Measurements from ENCODE around the gene ARL16. TPM values are rescaled to one million over a fixed set of nuclear protein-coding genes. Genes with fewer than 3 reads are reported as not detected.

The ARL16 gene
- total RNA-seq, 4 donors from 2014 or later: 22.1 to 37.9 (median 34.3) TPM

DNA sequence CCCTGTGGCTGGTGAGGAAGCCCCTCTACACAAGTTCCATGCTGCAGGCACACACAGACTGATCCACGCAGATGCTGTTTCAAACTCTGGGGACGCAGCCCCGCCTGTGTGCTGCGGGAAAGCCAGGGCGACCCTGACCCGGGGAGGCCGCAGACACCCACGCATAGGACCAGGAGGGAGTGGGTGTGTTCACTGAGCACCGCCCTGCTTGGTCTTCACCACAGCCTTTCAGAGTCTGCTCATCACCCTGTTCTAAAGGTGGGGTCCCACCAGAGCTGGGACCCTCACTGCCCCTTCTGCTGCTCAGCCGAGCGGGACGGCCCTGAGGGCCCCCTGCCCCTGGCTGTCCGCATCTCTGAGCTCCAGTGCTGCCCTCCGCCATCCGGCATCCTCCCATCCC is 39.1 kb downstream of the ARL16 start:
- 73 to 79% methylated on average over 13 to 15 of the region's 15 CpGs for WGBS, 2 donors
- Histone ChIP-seq H3K36me3 (peaks cover 0 to 17% (median 0%) of the 10 kb centered on the region in 3 donors), H3K27me3 (peaks cover 0 to 26% of the 10 kb centered on the region in 2 donors), H3K4me1 (no peaks in the 10 kb centered on the region), H3K9me3 (peaks cover 0 to 8% (median 0%) of the 10 kb centered on the region in 4 donors), H3K27ac (no peak overlapping the region), H3K4me3 (no peak overlapping the region)
- no peak for DNase-seq (ENCODE audit: low spot score in 2 of 2)
- TF ChIP-seq POLR2A (IDR thresholded peaks at IDR 0.05) (no peak), EP300 (IDR thresholded peaks at IDR 0.05) (no peak)
- TF ChIP-seq, protein P1, sequence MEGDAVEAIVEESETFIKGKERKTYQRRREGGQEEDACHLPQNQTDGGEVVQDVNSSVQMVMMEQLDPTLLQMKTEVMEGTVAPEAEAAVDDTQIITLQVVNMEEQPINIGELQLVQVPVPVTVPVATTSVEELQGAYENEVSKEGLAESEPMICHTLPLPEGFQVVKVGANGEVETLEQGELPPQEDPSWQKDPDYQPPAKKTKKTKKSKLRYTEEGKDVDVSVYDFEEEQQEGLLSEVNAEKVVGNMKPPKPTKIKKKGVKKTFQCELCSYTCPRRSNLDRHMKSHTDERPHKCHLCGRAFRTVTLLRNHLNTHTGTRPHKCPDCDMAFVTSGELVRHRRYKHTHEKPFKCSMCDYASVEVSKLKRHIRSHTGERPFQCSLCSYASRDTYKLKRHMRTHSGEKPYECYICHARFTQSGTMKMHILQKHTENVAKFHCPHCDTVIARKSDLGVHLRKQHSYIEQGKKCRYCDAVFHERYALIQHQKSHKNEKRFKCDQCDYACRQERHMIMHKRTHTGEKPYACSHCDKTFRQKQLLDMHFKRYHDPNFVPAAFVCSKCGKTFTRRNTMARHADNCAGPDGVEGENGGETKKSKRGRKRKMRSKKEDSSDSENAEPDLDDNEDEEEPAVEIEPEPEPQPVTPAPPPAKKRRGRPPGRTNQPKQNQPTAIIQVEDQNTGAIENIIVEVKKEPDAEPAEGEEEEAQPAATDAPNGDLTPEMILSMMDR (IDR thresholded peaks at IDR 0.05): no peak

DNA sequence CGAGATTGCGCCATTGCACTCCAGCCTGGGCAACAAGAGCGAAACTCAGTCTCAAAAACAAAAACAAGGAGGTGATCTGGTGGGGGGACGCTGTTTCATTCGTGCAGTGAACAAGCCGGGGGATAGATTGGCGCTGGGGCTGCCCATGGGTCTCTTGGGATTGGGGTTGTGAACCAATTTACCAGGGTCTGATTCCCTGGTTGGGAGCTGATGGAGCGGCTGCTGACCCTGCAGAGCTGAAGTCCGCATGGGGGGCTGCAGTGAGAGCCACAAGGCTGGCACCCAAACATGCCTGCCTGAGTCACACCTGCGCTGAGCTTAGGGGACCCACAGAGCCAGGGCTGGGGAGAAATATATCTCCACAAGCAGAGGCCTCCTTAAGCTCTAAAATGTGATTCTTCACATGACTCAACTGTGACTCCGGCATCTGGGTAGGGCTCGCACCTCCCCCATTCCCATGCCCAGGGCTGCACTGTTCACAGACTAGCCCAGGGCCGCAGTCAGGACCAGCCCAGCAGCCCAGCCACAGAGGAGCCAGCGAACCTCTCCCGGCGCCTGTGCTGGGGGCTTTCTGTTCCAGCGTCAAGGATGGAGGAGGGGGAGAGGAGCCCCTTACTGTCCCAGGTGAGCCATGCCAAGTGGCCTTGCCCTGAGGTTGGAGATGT is 41.6 kb downstream of the ARL16 start:
- H3K4me1 ChIP-seq: peaks cover 0 to 7% (median 3%) of the 10 kb centered on the region in 4 donors
- no peak overlapping the region for H3K27ac ChIP-seq
- no peak for DNase-seq (ENCODE audit: low spot score in 2 of 2)
- H3K36me3 ChIP-seq: peaks cover 0 to 17% (median 0%) of the 10 kb centered on the region in 3 donors
- H3K9me3 ChIP-seq: no peaks in the 10 kb centered on the region
- TF ChIP-seq, protein P1 (IDR thresholded peaks at IDR 0.05): no peak
- TF ChIP-seq EP300 (IDR thresholded peaks at IDR 0.05): no peak
- TF ChIP-seq POLR2A (IDR thresholded peaks at IDR 0.05): no peak
- WGBS, 2 donors: 86 to 91% methylated on average over 16 to 17 of the region's 17 CpGs
- no peak overlapping the region for H3K4me3 ChIP-seq
- peaks cover 0 to 3% of the 10 kb centered on the region in 2 donors for H3K27me3 ChIP-seq

DNA sequence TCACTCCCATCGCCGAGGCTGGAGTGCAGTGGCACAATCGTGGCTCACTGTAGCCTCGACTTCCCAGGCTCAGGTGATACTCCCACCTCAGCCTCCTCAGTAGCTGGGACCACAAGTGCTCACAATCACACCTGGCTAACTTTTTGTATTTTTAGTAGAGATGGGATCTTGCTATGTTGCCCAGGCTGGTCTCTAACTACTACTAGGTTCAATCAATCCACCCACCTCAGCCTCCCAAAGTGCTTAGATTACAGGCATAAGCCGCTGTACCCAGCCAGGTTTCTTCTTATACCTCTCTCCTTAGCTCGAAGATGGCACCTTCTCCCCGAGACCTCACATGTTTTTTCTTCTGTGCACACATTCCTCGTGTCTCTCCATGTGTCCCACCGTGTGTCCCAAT is 43.6 kb downstream of the ARL16 start:
- H3K9me3 ChIP-seq: no peaks in the 10 kb centered on the region
- no peaks in the 10 kb centered on the region for H3K27me3 ChIP-seq
- no peak overlapping the region for H3K4me3 ChIP-seq
- peaks cover 0 to 17% (median 0%) of the 10 kb centered on the region in 3 donors for H3K36me3 ChIP-seq
- DNase-seq (ENCODE audit: low spot score in 2 of 2): no peak
- H3K4me1 ChIP-seq: peaks cover 0 to 20% (median 14%) of the 10 kb centered on the region in 4 donors
- no peak overlapping the region for H3K27ac ChIP-seq
- 89 to 94% methylated on average over 9 of the region's 9 CpGs for WGBS, 2 donors
- TF ChIP-seq POLR2A (IDR thresholded peaks at IDR 0.05): no peak
- TF ChIP-seq, protein P1 (IDR thresholded peaks at IDR 0.05): no peak
- no peak for TF ChIP-seq EP300 (IDR thresholded peaks at IDR 0.05)

DNA sequence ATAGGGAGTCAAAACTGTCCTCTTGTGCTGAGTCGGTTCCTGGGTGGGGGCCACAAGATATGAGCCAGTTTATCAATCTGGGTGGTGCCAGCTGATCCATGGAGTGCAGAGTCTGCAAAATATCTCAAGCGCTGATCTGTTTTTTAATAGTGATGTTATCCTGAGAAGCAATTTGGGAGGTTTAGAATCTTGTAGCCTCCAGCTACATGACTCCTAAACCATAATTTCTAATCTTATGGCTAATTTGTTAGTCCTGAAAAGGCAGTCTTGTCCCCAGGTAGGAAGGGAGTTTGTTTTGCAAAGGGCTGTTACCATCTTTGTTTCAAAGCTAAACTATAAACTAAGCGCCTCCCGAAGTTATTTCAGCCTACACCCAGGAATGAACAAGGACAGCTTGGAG is 44.9 kb downstream of the ARL16 start:
- H3K9me3 ChIP-seq: no peaks in the 10 kb centered on the region
- DNase-seq (ENCODE audit: low spot score in 2 of 2): no peak
- WGBS, 2 donors: 81 to 85% methylated on average over 4 of the region's 4 CpGs
- H3K36me3 ChIP-seq: peaks cover 0 to 17% (median 0%) of the 10 kb centered on the region in 3 donors
- H3K4me3 ChIP-seq: no peak overlapping the region
- no peak overlapping the region for H3K27ac ChIP-seq
- no peaks in the 10 kb centered on the region for H3K27me3 ChIP-seq
- TF ChIP-seq EP300 (IDR thresholded peaks at IDR 0.05) (no peak), POLR2A (IDR thresholded peaks at IDR 0.05) (no peak)
- TF ChIP-seq, protein P1 (IDR thresholded peaks at IDR 0.05): no peak
- H3K4me1 ChIP-seq: peaks cover 0 to 33% (median 24%) of the 10 kb centered on the region in 4 donors

DNA sequence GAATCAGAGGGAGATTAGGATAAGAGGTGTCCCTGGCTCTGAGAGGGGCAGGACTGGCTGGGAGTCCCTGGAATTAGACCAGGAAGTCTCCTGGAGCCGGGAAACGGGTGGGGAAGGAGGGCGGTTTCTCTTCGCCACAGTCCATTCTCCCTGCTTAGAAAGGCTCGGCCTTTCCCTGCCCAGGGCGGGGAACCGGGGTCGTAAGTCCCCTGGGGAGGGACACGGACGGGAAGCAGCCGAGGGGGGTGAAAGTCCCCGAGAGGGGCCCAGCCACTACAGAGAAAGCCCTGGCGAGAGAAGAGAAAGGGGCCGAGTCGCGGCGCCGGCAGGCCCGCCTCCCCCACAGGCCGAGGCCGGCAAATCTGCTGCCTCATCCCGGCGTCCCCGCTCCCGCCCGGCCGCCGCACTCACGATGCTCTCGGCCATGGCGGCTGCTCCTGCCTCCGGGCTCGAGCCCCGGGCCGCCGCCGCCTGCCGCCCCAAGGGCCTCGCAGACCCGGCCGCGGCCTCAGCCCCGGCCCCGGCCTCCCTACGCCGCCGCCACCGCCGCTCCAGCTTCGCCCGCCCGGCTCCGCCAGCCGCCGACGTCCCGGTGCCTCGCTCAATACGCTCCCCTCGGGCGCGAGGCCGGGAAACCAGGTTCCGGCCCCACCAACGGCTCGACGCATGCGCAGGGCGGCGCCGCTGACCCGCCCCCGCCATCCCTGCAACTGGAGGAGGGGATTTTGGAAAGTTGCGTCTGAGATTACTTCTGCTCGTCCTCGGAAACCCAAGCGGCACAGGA is 46.9 kb downstream of the ARL16 start, which contains the start of the genes NPLOC4 and TSPAN10:
TSS of gene NPLOC4 (minus strand) at position 608 of the 784 bp plus-strand sequence. CDS start at position 426, 182 bp downstream.
TSS of gene TSPAN10 (plus strand) at position 692 of the 784 bp plus-strand sequence. CDS start 5,217 bp downstream, outside the sequence.
- Histone ChIP-seq H3K4me1 (peaks cover 0 to 44% (median 24%) of the 10 kb centered on the region in 4 donors), H3K4me3 (peak within 1 kb of the TSS; percentile 56 to 99 (median 86)), H3K27ac (peak within 1 kb of the TSS; percentile 10 to 92 (median 88)), H3K27me3 (no peaks in the 10 kb centered on the region), H3K9me3 (no peaks in the 10 kb centered on the region), H3K36me3 (peaks cover 0 to 13% (median 0%) of the 10 kb centered on the region in 3 donors)
- 1% methylated on average over 45 to 69 of the region's 77 CpGs for WGBS, 2 donors
- peak; percentile 47 to 75 for TF ChIP-seq POLR2A (IDR thresholded peaks at IDR 0.05)
- peak; percentile 61 to 88 for TF ChIP-seq EP300 (IDR thresholded peaks at IDR 0.05)
- TF ChIP-seq, protein P1 (IDR thresholded peaks at IDR 0.05): peak in 1 of 5 experiments; percentile 46
- DNase-seq (ENCODE audit: low spot score in 2 of 2): peak; percentile 65 to 73

Data from tibial nerve (tissue), 4 donors.